Sigmoid colon (tissue), 4 donors: Measurements from ENCODE around the gene FOLR2.

Source experiments
- POLR2A ChIP-seq, 2 donors: fragments of 450-650 bp; IDR thresholded peaks; one replicate each; pipeline ENCODE4 v1.6.1; 2016; ENCODE audit warnings: antibody characterized with exemption in 2 of 2, mild to moderate bottlenecking in 2 of 2, moderate library complexity in 2 of 2
- POLR2AphosphoS5 ChIP-seq, 4 donors: sonication (generic); formaldehyde crosslinking; IDR thresholded peaks; one replicate each; pipeline ENCODE4 v1.6.1; 2017; ENCODE audit warnings: antibody characterized with exemption in 4 of 4
- TF ChIP-seq, protein P1 (sequence below), 4 experiments: fragments of 450-650 bp in 3 of 4; fragments of 200-600 bp in 1 of 4; IDR thresholded peaks; one replicate each; pipeline ENCODE4 v1.5.1; 2016 to 2019; ENCODE audit warnings: antibody characterized with exemption in 4 of 4, mild to moderate bottlenecking in 3 of 4, moderate library complexity in 2 of 4

DNA sequence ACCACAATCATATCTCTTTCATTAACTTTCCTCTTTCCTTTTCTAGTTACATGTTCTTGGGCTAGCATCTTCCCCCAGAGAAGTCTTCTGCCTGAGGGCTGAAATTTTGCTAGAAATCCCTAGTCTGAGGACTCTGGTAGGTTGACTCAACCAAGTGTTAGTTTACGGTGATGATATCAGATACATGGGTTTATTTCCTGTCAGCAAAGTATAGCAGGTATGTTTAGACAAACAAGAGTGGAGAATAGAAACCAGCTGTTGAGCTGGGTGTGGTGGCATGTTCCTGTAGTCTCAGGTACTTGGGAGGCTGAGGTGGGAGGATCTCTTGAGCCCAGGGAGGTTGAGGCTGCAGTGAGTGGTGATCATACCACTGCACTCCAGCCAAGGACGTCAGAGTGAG, 13.4 kb upstream of the FOLR2 start:
- TF ChIP-seq, protein P1, sequence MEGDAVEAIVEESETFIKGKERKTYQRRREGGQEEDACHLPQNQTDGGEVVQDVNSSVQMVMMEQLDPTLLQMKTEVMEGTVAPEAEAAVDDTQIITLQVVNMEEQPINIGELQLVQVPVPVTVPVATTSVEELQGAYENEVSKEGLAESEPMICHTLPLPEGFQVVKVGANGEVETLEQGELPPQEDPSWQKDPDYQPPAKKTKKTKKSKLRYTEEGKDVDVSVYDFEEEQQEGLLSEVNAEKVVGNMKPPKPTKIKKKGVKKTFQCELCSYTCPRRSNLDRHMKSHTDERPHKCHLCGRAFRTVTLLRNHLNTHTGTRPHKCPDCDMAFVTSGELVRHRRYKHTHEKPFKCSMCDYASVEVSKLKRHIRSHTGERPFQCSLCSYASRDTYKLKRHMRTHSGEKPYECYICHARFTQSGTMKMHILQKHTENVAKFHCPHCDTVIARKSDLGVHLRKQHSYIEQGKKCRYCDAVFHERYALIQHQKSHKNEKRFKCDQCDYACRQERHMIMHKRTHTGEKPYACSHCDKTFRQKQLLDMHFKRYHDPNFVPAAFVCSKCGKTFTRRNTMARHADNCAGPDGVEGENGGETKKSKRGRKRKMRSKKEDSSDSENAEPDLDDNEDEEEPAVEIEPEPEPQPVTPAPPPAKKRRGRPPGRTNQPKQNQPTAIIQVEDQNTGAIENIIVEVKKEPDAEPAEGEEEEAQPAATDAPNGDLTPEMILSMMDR (IDR thresholded peaks at IDR 0.05), result no peak
- TF ChIP-seq POLR2A (IDR thresholded peaks at IDR 0.05) (no peak), POLR2AphosphoS5 (IDR thresholded peaks at IDR 0.05) (no peak)
